Anterior cingulate cortex (tissue), 58 donors: ENCODE measurements around the gene MTM1.

ENCODE experiments used
- DNase-seq, 58 donors: peaks; one replicate each; lab custom pipeline; 2025; lab: John Stamatoyannopoulos, UW

MTM1 gene

DNA sequence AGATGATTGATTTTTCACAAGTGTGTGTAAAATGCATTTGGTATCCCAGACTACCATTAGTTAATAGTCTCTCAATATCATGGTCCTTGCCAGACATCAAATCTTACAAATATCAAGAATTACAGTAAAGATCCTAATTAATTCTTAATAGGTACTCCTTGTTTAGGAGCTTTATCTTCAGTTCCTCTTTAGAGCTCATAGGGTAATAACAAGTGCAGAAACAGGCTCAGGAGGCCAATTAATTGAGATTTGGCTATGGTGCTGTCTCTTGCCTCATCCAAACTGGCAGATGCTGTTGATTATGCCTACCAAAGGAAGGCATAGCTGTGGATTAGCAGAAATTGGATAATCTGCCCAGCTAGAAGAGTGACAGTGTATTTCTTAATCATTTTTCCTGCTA is 131.7 kb downstream of the MTM1 start:
- no peak for DNase-seq

DNA sequence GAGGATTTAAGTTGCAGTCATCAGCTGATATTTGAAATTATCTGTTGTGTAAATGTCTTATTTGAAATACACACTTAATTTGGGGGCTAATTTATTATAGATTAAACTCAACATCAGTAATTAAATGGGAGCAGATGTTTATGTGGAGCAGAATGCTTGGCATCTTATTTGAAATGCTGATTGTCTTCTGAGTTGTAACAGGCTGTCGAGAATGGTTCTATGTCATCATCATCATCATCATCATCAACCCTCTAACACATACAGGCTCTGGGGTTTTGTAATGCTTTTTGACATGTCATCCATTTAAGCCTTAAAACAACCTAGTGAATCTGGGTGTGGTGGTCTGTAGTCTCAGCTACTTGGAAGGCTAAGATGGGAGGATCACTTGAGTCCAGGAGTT is 133.0 kb downstream of the MTM1 start:
- no peak for DNase-seq

GRCh38 chrX:150702966-150703694 is 134.7 kb downstream of the MTM1 start:
- no peak for DNase-seq

GRCh38 chrX:150703695-150703974 is 135.2 kb downstream of the MTM1 start:
- DNase-seq = no peak

GRCh38 chrX:150704030-150704613 is 135.7 kb downstream of the MTM1 start:
- DNase-seq = no peak

GRCh38 chrX:150712619-150713018 is 144.2 kb downstream of the MTM1 start:
- DNase-seq = no peak

GRCh38 chrX:150715184-150715583 is 146.8 kb downstream of the MTM1 start:
- no peak for DNase-seq

GRCh38 chrX:150719621-150720020 is 151.2 kb downstream of the MTM1 start:
- no peak for DNase-seq
